ENCODE data around the gene HECW1.
"Not testable (repeated sequence)": the region's sequence is repeated elsewhere in the genome, so short reads cannot be mapped to it uniquely, and the experiment has no call there.

Gene HECW1

DNA sequence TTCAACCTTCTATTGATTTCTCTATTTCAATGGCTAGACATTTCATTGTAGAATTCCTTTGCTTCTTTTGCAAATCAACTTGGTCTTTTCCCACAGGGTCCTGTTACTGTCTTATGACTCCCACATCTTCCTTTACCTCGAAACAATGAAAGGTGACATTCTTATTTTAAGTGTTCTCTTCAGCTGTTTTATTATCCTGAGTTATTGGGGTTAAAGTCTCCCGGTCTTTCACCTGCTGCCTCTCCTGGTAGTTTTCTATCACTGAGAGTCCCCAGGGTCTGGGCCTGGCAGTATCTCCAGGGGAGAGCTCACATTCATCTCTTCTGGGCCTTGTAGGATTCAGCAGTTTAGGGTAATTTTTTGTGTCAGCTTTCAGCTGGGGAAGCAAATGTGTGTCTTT, 95.8 kb downstream of the HECW1 start:
- no peak for DNase-seq (ENCODE audit: low read depth in 2 of 2)

DNA sequence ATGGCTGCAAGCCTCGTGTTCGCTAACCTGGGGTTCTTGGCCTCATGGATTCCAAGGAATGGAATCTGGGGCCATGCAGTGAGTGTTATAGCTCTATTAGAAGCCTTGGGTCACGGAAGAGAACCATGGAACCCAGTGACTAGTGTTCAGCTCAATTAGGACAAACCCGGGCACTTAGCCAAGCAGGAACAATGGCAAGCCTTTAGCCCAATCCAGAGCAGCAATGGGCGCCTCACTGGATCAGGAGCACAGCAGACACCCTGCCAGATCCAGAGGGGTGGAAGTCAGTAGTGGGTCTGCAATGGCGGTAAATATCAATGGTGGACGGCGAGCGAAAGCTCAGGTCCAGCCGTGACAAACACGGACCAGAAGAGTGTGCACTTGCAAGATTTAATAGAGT, 98.1 kb downstream of the HECW1 start:
- not testable (repeated sequence) for DNase-seq (ENCODE audit: low read depth in 2 of 2)

DNA sequence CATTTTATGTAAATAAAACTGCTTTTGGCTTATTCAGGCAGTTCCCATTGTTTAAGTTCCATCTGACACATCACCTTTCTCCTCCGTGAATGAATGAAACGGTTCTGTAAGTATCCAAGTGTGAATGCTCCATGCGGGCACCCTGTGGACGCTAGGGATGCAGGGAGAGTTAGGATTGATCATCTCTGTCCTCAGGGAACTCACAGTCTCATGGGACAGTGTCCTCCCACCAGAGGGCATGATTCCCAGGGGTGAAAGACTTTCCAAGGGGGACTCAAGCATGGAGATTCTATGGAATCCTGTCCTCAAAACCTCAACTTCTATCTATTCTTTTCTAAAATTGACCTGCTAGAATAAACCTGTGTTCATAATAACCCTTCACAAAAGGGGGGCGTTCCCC, 98.8 kb downstream of the HECW1 start:
- DNase-seq (ENCODE audit: low read depth in 2 of 2) = no peak

DNA sequence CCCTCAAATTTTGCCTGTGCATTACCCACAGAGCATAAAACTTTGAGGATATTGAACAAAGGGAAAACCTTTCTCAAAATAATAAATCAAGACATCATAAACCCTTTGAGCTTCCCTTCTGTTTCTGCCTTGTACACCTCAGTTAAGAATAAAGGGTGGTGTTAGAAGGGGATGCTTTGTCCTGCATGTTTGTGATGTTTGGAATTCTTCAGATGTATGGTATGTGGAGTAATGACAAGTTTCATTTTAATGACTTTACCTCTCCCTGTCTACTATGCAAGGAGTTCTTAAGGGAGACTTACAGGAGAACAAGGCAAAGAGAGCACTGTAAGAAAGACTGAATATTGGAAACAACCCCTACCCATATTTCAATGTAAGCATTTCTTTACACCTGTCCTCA, 99.2 kb downstream of the HECW1 start:
- DNase-seq (ENCODE audit: low read depth in 2 of 2) = no peak

DNA sequence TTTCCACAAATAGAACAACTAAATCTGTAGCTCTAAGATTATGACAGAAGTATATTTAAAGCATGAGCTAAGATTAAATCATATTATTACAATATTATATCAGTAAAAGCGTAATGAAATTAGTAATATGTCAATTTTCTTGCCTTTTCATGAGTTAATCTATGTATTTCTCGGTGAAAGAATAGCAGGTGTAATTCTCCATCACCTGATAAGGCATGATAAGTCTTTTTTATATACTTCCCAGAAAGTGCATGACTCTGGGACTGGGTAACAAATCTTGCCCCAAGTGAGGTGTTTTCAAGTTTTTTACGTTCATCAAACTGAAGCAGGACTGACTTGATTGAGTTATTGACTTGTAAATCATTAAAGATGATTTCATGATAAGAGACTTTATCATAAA, 100.5 kb downstream of the HECW1 start:
- DNase-seq (ENCODE audit: low read depth in 2 of 2) = no peak

DNA sequence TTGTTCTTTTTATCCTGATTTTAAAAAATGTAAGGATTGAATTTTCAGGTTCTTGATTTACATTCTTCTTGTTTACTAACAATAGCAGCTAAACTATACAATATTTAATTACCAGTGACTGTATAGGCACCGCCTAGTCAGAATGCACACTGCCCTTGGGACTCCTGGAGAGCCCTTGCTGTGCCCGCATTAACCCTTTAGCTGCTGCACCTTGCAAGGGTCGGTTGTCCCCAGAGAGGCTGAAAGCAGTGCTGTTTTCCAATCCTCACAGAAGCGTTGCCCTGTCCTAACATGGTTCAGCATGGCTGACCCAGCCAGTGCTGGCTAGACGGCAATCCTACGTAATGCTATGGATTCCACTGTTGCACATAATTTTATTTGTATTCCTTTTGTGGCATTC, 102.6 kb downstream of the HECW1 start:
- DNase-seq (ENCODE audit: low read depth in 2 of 2) = no peak

DNA sequence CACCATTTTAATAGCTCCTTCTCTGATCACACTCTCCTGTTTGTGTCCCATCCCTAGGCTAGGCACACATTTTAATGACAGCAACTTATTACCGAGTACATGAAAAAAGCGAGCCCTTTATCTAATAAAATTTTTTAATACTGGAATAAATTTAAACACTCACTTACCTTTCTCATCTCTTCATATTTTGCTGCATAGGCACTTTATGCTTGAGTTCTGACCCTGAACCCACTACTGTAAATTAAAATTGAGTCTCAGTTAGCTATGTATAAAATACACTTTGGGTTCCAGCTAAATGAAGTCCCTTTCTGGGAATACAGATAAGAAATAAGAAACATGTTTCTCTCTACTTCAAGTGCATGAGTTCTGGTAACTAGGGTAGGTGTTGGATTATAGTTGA, 104.6 kb downstream of the HECW1 start:
- no peak for DNase-seq (ENCODE audit: low read depth in 2 of 2)

DNA sequence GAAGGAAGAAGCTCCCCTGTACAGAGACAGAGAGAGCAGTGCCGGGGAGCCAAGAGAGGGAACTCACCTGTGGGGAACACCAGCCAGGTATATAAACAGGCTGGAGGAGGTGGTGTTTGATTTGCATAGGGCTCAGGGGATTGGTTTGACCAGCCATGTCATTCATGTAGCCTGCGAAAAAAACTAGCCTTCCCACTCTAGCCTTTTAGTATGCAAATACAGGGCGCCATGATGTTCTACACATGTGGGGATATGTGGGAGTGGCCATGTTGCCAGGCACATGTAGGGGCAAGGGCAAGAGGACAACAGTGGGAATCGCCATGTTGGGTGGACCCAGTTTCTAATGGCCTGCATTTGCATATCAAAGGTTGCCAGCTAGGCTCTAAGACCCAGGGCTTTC, 106.5 kb downstream of the HECW1 start:
- DNase-seq (ENCODE audit: low read depth in 2 of 2) = not testable (repeated sequence)

DNA sequence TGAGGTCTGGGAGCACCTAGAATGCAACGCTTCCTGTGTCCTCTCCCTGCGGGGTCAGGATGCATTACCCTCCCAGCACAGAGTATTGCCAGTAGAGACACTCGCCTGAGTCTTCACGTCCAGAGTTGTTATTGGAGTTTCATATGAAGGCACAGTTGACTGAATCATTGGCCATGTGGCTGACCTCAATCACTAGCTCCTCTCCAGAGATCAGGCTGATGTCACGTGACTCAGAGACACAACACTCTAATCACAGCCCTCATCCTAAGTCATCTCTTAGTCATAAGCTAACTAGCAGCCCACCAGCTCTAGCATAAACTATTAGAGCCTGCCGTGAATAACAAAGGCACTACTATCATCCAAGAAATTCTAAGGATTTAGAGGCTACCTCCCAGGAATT, 107.8 kb downstream of the HECW1 start:
- no peak for DNase-seq (ENCODE audit: low read depth in 2 of 2)

DNA sequence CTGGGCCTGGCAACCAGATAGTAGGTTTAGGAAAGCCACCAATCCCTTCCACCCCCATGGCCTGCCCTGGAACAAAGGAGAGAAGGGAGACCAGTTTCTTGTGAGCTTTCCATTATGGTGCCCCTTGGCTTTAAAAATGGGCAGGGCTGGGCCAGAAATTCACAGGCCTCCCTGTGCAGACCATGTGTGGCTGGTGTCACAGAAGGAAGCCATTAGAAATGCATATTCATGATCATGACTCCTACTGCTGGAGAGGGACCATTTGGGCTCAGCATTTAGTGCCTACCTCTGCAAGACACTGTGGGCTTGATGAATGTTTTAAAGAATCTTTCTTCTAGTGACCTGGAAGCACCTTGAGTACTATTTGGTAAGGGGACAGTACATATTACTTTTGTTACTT, 108.3 kb downstream of the HECW1 start:
- DNase-seq (ENCODE audit: low read depth in 2 of 2) = no peak

DNA sequence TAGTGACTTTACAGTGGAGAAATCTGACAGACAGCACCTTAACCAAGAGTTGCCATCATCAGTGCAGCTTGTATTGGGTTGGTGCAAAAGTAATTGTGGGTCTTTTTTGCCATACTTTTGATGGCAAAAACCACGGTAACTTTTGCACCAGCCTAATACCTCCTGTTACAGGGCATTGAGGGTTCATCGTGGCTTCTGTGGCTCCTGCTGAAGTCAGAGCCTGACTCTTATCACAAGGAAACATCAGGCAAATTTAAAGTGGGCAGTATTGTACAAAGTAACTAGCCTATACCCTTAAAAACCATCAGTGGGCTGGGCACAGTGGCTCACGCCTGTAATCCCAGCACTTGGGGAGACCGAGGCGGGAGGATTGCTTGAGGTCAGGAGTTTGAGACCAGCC, 117.4 kb downstream of the HECW1 start:
- no peak for DNase-seq (ENCODE audit: low read depth in 2 of 2)

DNA sequence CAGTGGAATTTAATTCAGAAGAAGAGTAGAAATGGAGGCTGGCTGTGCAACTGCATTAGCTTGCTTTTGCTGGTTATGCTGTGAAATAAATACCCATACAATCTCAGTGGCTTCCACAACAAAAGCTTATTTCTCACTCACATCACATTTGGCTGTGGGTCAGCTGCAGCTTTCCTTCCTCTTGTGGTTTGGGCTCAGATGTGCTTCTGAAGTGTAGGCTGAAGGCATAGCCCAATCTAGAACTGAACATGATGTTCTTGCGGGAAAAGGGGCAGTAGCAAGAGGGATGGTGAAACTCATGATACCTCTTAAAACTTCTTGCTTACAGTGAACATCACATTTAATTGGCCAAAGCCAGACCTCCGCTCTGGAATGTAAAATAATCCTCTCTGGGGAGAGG, 119.9 kb downstream of the HECW1 start:
- no peak for DNase-seq (ENCODE audit: low read depth in 2 of 2)

DNA sequence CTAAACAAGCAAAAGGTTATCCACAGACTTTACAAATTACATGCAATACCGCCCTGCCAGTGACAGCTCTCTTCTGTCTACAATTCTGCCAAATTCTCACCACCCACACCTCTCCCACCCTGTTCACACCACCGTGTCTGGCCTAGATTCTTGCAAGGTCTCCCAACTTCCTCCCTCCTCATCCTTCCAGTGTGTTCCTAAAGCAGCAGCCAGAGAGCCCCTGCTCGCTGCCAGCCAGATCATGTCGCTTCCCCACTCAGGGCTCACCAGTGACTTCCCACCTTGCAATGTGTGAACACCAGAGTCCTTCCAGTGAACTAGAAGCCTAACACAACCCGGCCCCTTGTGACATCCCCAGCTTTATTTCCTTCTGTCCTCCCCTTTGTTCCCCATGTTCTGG, 121.6 kb downstream of the HECW1 start:
- no peak for DNase-seq (ENCODE audit: low read depth in 2 of 2)

DNA sequence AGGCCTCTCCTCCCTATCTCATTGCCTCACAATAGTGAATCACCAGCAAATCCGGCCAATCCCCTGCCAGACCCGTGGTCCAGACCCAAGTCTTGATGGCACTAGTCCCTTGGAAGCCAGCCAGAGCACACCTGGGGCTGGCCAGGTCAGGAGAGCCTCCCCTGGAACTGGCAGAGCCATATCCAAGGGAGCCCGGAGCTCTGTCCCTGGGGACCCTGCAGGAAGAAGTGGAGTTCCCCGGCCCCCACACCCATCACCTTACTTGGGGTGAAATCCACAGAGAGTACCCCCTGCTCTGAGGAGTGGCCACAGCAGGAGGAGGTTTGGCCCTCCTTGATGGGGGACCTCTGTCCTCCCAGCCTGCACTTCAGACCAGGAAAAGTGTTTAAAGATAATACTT, 122.5 kb downstream of the HECW1 start:
- DNase-seq (ENCODE audit: low read depth in 2 of 2) = no peak

DNA sequence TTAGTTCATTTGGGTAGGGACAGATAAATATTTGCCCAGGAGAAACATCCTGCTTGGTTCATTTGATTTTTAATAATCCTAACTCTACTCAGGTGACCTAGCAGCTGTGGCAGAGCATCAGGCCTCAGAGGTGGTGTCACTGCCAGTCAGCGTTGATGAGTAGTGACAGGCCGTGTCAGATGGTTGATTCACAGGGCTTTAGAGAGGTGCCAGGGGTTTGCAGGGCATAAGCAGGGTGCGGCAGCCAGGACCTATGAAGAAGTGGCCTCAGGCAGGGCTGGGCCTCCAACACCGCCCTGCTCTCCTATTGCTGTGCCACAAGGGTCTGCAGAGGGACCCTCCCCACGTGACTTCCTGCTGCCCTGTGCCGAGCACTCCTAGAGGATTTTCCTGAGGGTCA, 128.1 kb downstream of the HECW1 start:
- no peak for DNase-seq (ENCODE audit: low read depth in 2 of 2)

DNA sequence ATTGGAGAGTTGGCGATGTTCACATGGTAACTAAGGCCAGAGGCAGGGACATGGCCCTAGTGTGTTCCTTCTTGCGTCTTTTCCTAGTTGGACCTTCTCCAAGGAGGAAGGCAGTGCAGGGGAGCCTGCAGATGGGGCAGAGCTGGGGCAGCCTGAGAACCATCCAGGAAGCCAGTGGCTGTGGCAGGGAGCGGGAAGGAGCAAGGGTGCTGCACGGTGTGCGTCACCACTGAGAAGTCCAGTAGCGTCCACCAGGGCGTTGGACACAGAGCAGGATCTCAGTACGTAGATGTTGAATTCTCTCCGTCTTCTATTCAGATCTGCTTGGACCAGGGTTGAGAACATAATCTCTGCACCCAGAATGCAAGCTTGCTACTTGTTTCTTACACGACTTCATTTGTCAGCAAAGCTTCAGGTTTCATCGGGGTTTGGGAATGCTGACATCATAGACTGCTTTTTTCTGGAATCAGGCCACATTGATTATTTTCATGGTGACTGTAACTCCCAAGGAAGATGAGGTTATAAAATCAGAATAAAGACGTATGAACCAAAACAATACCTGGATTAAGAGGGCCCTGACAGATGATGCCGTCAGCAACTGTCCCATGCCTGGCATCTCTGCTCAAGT, 130.3 kb downstream of the HECW1 start:
- DNase-seq (ENCODE audit: low read depth in 2 of 2) = no peak

DNA sequence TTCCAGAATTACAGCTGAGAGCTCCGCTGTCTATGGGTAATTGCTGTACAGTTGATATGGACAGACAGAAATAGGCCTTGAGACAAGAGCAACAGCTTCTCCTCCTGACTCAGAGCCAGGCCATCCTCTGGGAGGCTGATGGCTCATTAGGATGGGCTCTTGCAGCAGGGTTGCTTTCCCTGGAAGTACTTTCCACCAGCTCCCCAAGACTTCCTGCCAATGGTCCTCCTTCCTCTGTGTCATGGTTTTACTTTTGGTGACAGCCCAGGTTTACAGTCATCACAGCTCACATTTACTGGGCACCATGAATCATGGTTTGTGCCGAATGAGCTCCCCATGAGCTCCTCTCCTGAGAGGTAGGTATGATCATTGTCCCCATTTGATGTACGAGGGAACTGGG, 131.8 kb downstream of the HECW1 start:
- DNase-seq (ENCODE audit: low read depth in 2 of 2) = no peak

DNA sequence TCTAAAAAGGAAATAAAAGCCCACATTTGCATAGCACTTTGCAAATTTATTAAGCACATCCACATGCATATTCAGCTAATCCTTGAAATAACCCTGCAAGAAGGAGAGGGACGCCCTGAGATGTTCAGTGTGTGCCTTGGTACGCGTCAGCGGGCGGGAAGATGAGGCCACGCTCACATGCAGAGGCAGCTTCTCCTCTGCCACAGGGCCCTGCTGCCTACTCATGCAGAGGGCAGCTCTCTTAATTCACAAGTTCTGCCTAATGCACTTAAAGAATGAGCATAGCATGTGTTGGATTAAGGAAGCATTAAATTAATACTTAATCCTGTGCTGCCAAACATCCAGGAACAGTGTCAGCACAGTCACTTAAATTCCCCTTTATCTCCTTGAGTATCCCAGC, 132.3 kb downstream of the HECW1 start:
- DNase-seq (ENCODE audit: low read depth in 2 of 2) = no peak

DNA sequence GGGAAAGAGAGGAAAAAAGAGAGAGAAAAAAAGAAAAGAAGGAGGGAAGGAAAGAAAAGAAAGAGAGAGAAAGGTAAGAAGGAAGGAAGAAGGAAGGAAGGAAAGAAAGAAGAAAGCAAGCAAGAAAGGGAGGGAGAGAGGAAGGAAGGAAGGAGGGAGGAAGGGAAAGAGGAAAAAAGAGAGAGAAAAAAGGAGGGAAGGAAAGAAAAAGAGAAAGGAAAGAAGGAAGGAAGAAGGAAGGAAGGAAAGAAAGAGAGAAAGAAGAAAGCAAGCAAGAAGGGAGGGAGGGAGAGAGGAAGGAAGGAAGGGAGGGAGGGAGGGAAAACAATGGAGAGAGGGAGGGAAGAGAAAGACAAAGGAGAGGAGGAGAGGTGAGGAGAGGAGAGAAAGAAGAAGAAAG, 135.3 kb downstream of the HECW1 start:
- no peak for DNase-seq (ENCODE audit: low read depth in 2 of 2)

DNA sequence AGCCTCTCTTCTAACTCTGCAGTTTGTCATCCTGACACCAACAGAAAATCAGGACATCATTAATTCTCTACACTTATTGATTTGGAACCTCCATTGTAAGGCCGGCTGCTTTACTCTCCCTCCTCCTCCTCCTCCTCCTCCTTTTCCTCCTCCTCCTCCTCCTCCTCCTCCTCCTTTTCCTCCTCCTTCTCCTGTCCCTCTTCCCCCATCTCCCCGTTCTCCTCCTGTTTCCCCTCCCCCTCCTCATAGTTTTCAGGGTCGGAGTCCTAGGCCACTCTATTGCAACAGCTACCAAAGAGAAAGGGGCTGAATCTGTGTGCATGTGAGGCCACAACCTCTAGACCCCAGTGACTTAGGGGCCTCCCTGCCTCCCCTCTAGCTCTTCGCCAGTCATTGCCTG, 136.1 kb downstream of the HECW1 start:
- no peak for DNase-seq (ENCODE audit: low read depth in 2 of 2)

DNA sequence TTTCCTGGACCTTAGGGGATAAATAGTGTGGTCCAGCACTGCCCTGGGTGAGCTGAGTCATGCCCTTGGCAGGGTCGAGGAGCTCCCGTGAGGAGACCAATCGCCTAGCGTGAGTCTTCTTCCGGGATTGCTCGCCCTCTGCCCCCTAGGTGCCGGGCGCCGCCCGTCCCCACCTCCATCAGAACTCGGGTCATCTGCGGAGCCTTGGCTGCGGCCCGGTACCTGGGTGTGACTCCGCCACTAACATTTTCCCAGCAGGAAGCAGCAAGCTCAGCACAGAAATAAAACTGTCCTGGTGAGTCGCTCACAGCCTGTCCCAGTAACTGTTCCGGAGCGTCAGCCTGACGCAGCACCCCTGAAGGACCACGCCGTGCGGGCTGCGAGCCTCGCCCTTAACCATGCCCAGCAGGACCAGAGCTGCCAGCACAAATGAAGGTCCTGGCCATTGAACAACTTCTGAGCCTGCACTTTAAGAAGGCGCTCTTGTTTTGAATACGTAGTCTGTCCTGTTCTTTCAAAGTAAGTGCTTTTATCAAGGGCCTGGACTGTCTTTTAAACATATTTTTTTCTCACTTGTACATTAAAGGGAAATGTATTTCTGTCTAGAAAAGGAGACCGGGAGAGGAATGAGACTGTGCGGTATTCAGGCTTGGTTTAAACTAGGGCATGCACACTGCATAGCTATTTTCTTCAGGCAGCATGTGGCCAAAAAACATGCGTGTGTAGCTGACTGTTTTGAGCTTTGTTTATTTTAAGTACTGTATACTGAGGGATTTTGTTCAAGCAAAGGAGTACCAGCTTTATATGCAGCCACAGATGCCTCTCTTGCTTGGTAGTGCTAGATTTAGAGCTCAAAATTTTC, 136.7 kb downstream of the HECW1 start:
- no peak for DNase-seq (ENCODE audit: low read depth in 2 of 2)

DNA sequence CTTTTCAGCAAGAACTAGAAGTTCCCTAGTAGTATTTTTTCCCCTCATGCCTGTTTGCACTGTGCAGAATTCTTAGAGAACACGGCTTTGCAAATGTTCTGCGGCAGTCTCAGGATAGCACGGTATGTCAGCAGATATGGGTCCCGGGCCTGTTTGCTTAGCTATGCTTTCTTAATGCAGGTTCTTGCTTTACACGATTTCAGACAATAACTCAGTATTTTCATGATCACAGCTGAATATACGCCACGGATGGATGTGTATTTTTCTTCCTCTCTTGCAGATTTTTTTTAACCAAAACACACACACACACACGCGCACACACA, 137.3 kb downstream of the HECW1 start:
- no peak for DNase-seq (ENCODE audit: low read depth in 2 of 2)

DNA sequence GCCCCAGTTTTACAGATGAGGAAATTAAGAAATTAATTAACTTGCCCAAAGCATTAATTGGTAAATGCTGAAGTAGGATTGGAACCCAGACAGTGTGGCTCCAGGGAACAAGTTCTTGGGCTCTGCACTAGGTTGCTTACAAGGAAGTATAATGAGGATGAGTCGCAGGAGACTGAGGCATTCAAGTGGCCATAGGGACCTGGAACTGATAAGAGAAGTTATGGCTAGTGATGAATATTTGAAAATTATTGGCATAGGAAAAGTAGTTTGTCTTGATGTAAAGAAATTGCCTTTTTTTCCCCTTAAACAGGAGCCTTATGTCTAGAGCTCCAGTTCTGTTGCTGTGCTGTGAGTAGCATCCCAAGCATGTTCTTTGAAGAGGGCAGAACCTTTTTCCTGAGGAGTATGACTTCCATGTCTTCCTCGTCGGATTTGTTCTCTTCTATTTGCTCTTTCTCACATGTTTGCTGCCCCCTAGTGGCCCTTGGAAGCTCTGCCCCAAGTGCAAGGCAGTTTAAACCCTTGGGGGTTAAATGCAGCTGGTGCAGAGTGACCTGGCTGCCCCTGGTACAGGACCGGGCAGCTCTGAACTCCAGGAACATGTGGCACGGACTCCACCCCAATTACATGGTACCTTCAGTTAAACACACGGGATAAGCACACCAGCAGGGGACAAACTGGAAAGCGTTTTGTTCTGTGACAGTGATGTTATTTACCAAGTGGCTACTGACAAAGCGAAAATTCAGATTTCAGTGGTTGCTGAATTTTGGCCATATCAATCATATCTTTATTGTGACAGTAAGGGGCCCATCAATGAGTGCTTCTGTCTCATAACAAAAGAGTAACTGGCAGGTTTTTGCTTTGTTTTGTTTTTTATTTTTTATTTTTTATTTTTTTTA, 148.8 kb downstream of the HECW1 start:
- DNase-seq (ENCODE audit: low read depth in 2 of 2) = peak; percentile 37 to 52

Data from stimulated activated CD8-positive, alpha-beta memory T cell treated with anti-CD3 and anti-CD28 coated beads, Interleukin-2, amount 100 ng/mL, for 48 hours (primary cell).